ENCODE results near the gene EIPR1. TPM values are rescaled to one million over a fixed set of nuclear protein-coding genes. Genes with fewer than 3 reads are reported as not detected.

The EIPR1 gene
- total and polyA plus RNA-seq, 2 of the 13 experiments (the other 11 are each of a cell fraction or from before 2014, with no cell fraction given): 70.0 to 96.3 TPM

- H3K4me1 ChIP-seq (ENCODE audit: insufficient read depth, low read length): no peaks in the 10 kb centered on the region
- ChIA-PET CTCF (ENCODE audit: low intra/inter-chr PET ratio, low total read pairs) (no interaction called here), POLR2A (no interaction called here)
- H3K27ac ChIP-seq (ENCODE audit: extremely low read length, insufficient read depth, low read length): no peak overlapping the region
- no peaks in the 10 kb centered on the region for H3K79me2 ChIP-seq (ENCODE audit: insufficient read depth, low read length)
- no peak overlapping the region for H2AFZ ChIP-seq (ENCODE audit: low read length)
- no peak overlapping the region for H3K9ac ChIP-seq (ENCODE audit: insufficient read depth, low read depth, low read length)
- intact Hi-C loops (cut with micrococcal nuclease; ENCODE audit: unreplicated experiment) (no loop called here), in situ Hi-C loops (cut with HindIII; ENCODE audit: extremely low pct_ligation_motif_present, low pct_unique_long_range_greater_than_20kb) (no loop called here)
- BruUV-seq (replicated peaks): no TSS peak
- H3K27me3 ChIP-seq (ENCODE audit: control insufficient read depth in 1 of 2, insufficient read depth in 2 of 2, low read length in 2 of 2): no peaks in the 10 kb centered on the region
- peaks cover 13% of the 10 kb centered on the region for H3K9me3 ChIP-seq (ENCODE audit: low read length)
- H3K36me3 ChIP-seq (replicated peaks in 1 of 2; ENCODE audit: control insufficient read depth in 1 of 2, insufficient read depth in 2 of 2, low read length in 2 of 2): peaks cover 17 to 36% of the 10 kb centered on the region in 2 experiments; a peak in 4 of 5 replicates
- WGBS (ENCODE audit: low lambda C conversion rate): 89% methylated on average over 5 of the region's 5 CpGs
- no peak overlapping the region for H3K4me2 ChIP-seq (ENCODE audit: low read depth, low read length)
- DNase-seq (ENCODE audit: low spot score) (no peak), ATAC-seq (peak; percentile 14; the same call in 1 of the 3 replicates), FAIRE-seq (no peak)
- TF ChIP-seq KDM4B (CRISPR knock-in tag; IDR thresholded peaks at IDR 0.05) (no peak), SAP130 (CRISPR knock-in tag; IDR thresholded peaks at IDR 0.05; ENCODE audit: low read depth) (no peak), HNRNPK (IDR thresholded peaks at IDR 0.05; ENCODE audit: low read depth, low read length, poor library complexity, severe bottlenecking) (no peak), ZNF329 (CRISPR knock-in tag; IDR thresholded peaks at IDR 0.05; ENCODE audit: low read depth) (no peak), TBP (CRISPR knock-in tag; IDR thresholded peaks at IDR 0.05) (no peak), ZSCAN21 (CRISPR knock-in tag; IDR thresholded peaks at IDR 0.05; ENCODE audit: borderline replicate concordance) (no peak), JUND (CRISPR knock-in tag; IDR thresholded peaks at IDR 0.05) (no peak), ZNF609 (CRISPR knock-in tag; IDR thresholded peaks at IDR 0.05; ENCODE audit: borderline replicate concordance) (no peak), SALL1 (CRISPR knock-in tag; IDR thresholded peaks at IDR 0.05) (no peak), ZNF777 (CRISPR knock-in tag; IDR thresholded peaks at IDR 0.05) (no peak), ASH2L (IDR thresholded peaks at IDR 0.05; ENCODE audit: insufficient read length, low read depth, low read length) (no peak), KMT2B (CRISPR knock-in tag; IDR thresholded peaks at IDR 0.05) (no peak), ARNT2 (CRISPR knock-in tag; IDR thresholded peaks at IDR 0.05; ENCODE audit: low read depth) (no peak)
- no peaks in the 10 kb centered on the region for H4K20me1 ChIP-seq (ENCODE audit: insufficient read depth, low read length)
- H3K4me3 ChIP-seq (replicated peaks in 1 of 3; ENCODE audit: insufficient read depth in 1 of 3, low read depth in 2 of 3, low read length in 3 of 3): no peak overlapping the region
Measured at GRCh38 chr2:3398857-3399256, 21.2 kb upstream of the EIPR1 start.

Data from HepG2 (cell line).